ENCODE measurements around the gene TENM4.

The TENM4 gene

DNA sequence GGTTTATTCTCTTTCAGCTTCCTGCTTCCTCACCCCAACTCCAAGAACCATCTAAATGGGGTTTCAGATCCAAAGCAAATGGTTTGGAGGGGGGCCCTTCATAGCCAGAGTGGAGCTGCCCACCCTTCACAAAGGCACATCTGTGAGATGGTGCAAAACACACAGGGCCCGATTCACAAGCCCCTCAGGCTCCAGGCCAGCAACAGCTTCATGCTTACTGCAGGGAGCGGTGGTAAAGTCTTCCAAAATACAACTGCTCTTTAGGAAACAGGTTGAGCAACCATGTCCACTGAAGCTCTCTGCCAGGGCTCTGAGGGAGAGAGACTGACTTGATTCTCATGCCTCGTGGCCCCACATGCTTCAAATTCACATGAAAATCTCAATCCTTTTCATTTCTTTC lies 653.1 kb downstream of the TENM4 start:
- TF ChIP-seq SIN3A (IDR thresholded peaks at IDR 0.05; ENCODE audit: borderline replicate concordance, insufficient read depth, low read length) = no peak

DNA sequence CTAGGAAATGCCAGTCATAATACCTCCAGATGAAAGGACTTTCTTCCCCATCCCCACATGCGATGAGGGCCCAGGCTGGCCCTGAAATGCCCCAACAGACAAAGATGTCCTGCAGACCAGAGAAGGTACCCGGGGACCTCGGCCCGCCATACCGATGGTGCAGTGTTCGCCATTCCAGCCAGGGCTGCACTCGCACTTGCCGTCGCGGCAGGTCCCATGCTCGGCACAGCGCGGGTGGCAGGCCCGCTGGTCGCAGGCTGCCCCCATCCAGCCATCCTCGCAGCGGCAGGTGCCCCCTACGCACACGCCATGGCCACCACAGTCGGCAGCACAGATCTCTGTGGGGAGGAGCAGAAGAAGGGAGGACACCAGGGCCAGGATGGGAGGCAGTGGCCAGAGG lies 654.1 kb downstream of the TENM4 start:
- no peak for TF ChIP-seq SIN3A (IDR thresholded peaks at IDR 0.05; ENCODE audit: borderline replicate concordance, insufficient read depth, low read length)
- TF ChIP-seq FOXP2 (optimal IDR thresholded peaks at IDR 0.05; ENCODE audit: borderline replicate concordance, extremely low read depth, extremely low read length, insufficient read depth) = no peak
- TF ChIP-seq, protein P1, sequence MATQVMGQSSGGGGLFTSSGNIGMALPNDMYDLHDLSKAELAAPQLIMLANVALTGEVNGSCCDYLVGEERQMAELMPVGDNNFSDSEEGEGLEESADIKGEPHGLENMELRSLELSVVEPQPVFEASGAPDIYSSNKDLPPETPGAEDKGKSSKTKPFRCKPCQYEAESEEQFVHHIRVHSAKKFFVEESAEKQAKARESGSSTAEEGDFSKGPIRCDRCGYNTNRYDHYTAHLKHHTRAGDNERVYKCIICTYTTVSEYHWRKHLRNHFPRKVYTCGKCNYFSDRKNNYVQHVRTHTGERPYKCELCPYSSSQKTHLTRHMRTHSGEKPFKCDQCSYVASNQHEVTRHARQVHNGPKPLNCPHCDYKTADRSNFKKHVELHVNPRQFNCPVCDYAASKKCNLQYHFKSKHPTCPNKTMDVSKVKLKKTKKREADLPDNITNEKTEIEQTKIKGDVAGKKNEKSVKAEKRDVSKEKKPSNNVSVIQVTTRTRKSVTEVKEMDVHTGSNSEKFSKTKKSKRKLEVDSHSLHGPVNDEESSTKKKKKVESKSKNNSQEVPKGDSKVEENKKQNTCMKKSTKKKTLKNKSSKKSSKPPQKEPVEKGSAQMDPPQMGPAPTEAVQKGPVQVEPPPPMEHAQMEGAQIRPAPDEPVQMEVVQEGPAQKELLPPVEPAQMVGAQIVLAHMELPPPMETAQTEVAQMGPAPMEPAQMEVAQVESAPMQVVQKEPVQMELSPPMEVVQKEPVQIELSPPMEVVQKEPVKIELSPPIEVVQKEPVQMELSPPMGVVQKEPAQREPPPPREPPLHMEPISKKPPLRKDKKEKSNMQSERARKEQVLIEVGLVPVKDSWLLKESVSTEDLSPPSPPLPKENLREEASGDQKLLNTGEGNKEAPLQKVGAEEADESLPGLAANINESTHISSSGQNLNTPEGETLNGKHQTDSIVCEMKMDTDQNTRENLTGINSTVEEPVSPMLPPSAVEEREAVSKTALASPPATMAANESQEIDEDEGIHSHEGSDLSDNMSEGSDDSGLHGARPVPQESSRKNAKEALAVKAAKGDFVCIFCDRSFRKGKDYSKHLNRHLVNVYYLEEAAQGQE (IDR thresholded peaks at IDR 0.05; ENCODE audit: insufficient read depth in 1 of 2, low read depth in 2 of 2, low read length in 2 of 2) = no peak
- no peak for TF ChIP-seq POLR2AphosphoS5 (IDR thresholded peaks at IDR 0.05; ENCODE audit: low read depth, low read length)
- TF ChIP-seq TAF1 (IDR thresholded peaks at IDR 0.05; ENCODE audit: borderline replicate concordance, insufficient read depth, low read length) = no peak

DNA sequence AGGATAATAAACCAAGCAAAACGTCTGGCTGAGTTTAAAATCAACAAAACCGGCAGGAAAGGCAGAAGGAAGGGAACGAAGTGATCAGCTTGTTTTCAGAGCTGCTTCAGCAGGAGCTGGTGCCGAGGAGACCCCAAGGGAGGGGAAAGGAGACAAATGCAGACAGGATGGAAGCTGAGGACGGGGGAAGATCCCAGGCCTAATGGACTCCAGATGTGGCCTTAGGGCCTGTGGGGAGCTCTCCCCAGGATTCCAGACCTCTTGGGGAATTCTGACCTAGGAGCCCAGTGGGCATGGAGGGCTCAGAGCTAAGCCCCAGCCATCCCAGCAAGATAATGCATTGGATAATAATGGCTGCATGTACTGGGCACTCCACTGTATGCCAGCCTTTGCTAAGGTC lies 654.7 kb downstream of the TENM4 start:
- TF ChIP-seq SIN3A (IDR thresholded peaks at IDR 0.05; ENCODE audit: borderline replicate concordance, insufficient read depth, low read length) (no peak), POLR2AphosphoS5 (IDR thresholded peaks at IDR 0.05; ENCODE audit: low read depth, low read length) (no peak)

DNA sequence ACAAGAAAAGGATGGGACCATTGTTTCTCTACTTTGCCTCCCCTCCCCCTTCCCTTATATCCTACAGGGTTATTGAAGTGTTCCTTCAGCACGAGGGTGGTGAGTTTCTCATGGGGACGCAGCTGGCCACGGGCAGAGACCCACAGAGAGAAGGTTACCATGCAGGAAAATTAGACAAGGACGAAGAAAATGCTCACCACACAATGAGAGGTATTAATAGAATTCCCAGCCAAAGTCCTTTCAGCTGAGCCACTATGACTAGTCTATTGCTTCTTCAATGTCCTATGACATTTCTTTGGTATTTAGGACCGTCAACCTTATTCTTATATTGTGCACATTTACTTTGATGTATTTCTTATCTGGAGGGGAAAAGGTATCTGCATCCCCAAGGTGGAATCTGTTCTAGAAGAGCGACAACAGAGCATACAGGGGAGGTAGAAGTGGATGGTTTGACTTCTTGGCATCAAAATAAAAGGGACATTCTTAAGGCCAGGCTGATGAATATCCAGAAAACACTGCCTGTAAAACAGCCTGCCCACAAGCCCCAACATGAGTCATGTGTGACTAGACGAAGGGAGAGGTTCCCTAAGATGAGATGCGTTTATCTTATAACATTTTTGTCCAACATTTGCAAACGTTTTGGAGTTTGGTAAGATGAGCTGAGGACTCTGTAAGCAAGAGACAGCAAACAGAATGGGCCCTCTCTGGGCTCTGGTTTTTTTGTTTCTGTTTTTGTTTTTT lies 656.3 kb downstream of the TENM4 start:
- TF ChIP-seq SIN3A (IDR thresholded peaks at IDR 0.05; ENCODE audit: borderline replicate concordance, insufficient read depth, low read length) (no peak), POLR2AphosphoS5 (IDR thresholded peaks at IDR 0.05; ENCODE audit: low read depth, low read length) (no peak), TAF1 (IDR thresholded peaks at IDR 0.05; ENCODE audit: borderline replicate concordance, insufficient read depth, low read length) (no peak), FOXP2 (optimal IDR thresholded peaks at IDR 0.05; ENCODE audit: borderline replicate concordance, extremely low read depth, extremely low read length, insufficient read depth) (no peak)
- TF ChIP-seq, protein P1 (IDR thresholded peaks at IDR 0.05; ENCODE audit: insufficient read depth in 1 of 2, low read depth in 2 of 2, low read length in 2 of 2) = no peak

DNA sequence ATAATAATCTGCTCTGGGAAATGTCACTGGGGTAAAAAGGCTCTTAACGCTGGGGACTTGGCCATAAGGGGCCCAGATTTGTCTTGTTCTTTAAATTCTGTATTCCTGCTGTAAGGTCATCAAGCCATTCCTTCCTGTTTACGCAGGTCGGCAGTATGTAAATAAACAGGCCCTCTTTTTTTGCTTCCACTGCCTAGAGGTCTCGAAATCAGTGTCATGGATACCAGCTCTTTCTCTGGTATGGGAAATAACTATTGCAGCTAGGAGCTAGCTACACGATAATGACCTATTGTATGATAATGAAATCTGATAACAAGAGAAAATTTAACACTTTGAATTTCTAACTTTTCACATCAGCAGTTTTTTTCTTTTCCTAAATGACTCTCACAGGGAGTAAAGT lies 657.0 kb downstream of the TENM4 start:
- no peak for TF ChIP-seq TAF1 (IDR thresholded peaks at IDR 0.05; ENCODE audit: borderline replicate concordance, insufficient read depth, low read length)
- TF ChIP-seq FOXP2 (optimal IDR thresholded peaks at IDR 0.05; ENCODE audit: borderline replicate concordance, extremely low read depth, extremely low read length, insufficient read depth) = no peak
- TF ChIP-seq, protein P1 (IDR thresholded peaks at IDR 0.05; ENCODE audit: insufficient read depth in 1 of 2, low read depth in 2 of 2, low read length in 2 of 2) = no peak
- TF ChIP-seq SIN3A (IDR thresholded peaks at IDR 0.05; ENCODE audit: borderline replicate concordance, insufficient read depth, low read length) = no peak
- TF ChIP-seq POLR2AphosphoS5 (IDR thresholded peaks at IDR 0.05; ENCODE audit: low read depth, low read length) = no peak

DNA sequence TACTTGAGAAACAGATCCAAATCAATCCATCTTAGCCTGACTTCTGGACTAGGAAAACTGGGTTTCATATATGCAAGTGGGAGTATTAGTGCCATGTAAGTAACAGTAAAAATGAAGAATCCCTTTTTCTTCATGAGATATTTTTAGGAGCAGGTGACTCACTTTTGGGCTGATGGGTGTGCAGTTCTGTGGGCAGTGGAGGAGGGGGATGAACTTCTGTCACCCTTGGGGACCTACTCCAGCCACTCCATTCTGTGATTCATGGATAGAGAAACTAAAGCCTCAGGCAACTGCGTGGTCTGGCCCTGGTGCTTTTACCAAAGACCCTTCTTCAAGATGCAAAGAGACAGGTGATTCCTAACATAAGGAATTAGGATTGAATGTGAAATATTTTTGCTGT lies 657.5 kb downstream of the TENM4 start:
- TF ChIP-seq TAF1 (IDR thresholded peaks at IDR 0.05; ENCODE audit: borderline replicate concordance, insufficient read depth, low read length) = no peak
- TF ChIP-seq SIN3A (IDR thresholded peaks at IDR 0.05; ENCODE audit: borderline replicate concordance, insufficient read depth, low read length) = no peak
- TF ChIP-seq POLR2AphosphoS5 (IDR thresholded peaks at IDR 0.05; ENCODE audit: low read depth, low read length) = no peak
- TF ChIP-seq, protein P1 (IDR thresholded peaks at IDR 0.05; ENCODE audit: insufficient read depth in 1 of 2, low read depth in 2 of 2, low read length in 2 of 2) = no peak
- TF ChIP-seq FOXP2 (optimal IDR thresholded peaks at IDR 0.05; ENCODE audit: borderline replicate concordance, extremely low read depth, extremely low read length, insufficient read depth) = no peak
